ENCODE results near the gene TLE4. TPM values are rescaled to one million over a fixed set of nuclear protein-coding genes. Genes with fewer than 3 reads are reported as not detected.
A peak's percentile ranks its signal among the peaks of the same experiment; 100 is the strongest.

The TLE4 gene
- total and polyA plus RNA-seq, 12 donors = 4.2 to 17.3 (median 11.0) TPM

GRCh38 chr9:79698967-79699366 lies 127.2 kb downstream of the TLE4 start:
- H3K4me1 ChIP-seq = peaks cover 0 to 23% (median 0%) of the 10 kb centered on the region in 9 donors
- H3K27ac ChIP-seq = no peak overlapping the region
- H3K4me3 ChIP-seq = no peak overlapping the region
- intact Hi-C loops (cut with DNase I) = no loop called here
- ATAC-seq = no peak
- DNase-seq = no peak
- no peaks in the 10 kb centered on the region for H3K36me3 ChIP-seq
- H3K27me3 ChIP-seq = no peaks in the 10 kb centered on the region
- H3K9me3 ChIP-seq = no peaks in the 10 kb centered on the region
- 92 to 100% methylated on average over 2 of the region's 2 CpGs for WGBS, 2 donors
- TF ChIP-seq CTCF (IDR thresholded peaks at IDR 0.05) = no peak

GRCh38 chr9:79699479-79699878 lies 127.7 kb downstream of the TLE4 start:
- ATAC-seq = no peak
- DNase-seq = no peak
- Histone ChIP-seq H3K27ac (no peak overlapping the region), H3K36me3 (peaks cover 0 to 1% (median 0%) of the 10 kb centered on the region in 9 donors), H3K4me3 (no peak overlapping the region), H3K27me3 (no peaks in the 10 kb centered on the region), H3K4me1 (peaks cover 0 to 19% (median 0%) of the 10 kb centered on the region in 9 donors), H3K9me3 (no peaks in the 10 kb centered on the region)
- intact Hi-C loops (cut with DNase I) = no loop called here
- WGBS, 2 donors = 94 to 98% methylated on average over 6 of the region's 6 CpGs
- TF ChIP-seq CTCF (IDR thresholded peaks at IDR 0.05) = no peak

GRCh38 chr9:79700607-79701360 lies 129.0 kb downstream of the TLE4 start:
- TF ChIP-seq CTCF (IDR thresholded peaks at IDR 0.05) = no peak
- ATAC-seq (no peak), DNase-seq (no peak)
- Histone ChIP-seq H3K9me3 (no peaks in the 10 kb centered on the region), H3K4me3 (no peak overlapping the region), H3K4me1 (peaks cover 0 to 13% (median 0%) of the 10 kb centered on the region in 9 donors), H3K27me3 (no peaks in the 10 kb centered on the region), H3K36me3 (peaks cover 0 to 14% (median 4%) of the 10 kb centered on the region in 9 donors), H3K27ac (no peak overlapping the region)
- WGBS, 2 donors = 86 to 97% methylated on average over 5 of the region's 5 CpGs
- intact Hi-C loops (cut with DNase I) = no loop called here

- H3K4me1 ChIP-seq = peaks cover 0 to 13% (median 0%) of the 10 kb centered on the region in 9 donors
- no peak overlapping the region for H3K4me3 ChIP-seq
- H3K27me3 ChIP-seq = no peaks in the 10 kb centered on the region
- ATAC-seq (peak in 6 of 8 donors; percentile 27 to 70 (median 62)), DNase-seq (no peak)
- H3K9me3 ChIP-seq = no peaks in the 10 kb centered on the region
- intact Hi-C loops (cut with DNase I) = no loop called here
- 91 to 100% methylated on average over 2 of the region's 2 CpGs for WGBS, 2 donors
- H3K36me3 ChIP-seq = peaks cover 0 to 23% (median 8%) of the 10 kb centered on the region in 9 donors
- peak overlapping the region in 1 of 10 donors; percentile 43 for H3K27ac ChIP-seq
- TF ChIP-seq CTCF (IDR thresholded peaks at IDR 0.05) = no peak
Observed at GRCh38 chr9:79701651-79702050, 129.9 kb downstream of the TLE4 start.
